Measurements from ENCODE around the gene STAT5B. TPM values are rescaled to one million over a fixed set of nuclear protein-coding genes. Genes with fewer than 3 reads are reported as not detected.
"Not testable (repeated sequence)": the region's sequence is repeated elsewhere in the genome, so short reads cannot be mapped to it uniquely, and the experiment has no call there.

Gene STAT5B
- total RNA-seq (2014; rRNA removed; shearing (Covaris generic)), result 10.4 and 15.8 TPM in 2 replicates

GRCh38 chr17:42276359-42276608 is at the start of gene STAT5B:
Gene STAT5B, minus strand, starts transcription at chr17:42276391. Its CDS starts 44,264 bp downstream, at chr17:42232127.
- peak; percentile 66 for DNase-seq (ENCODE audit: low spot score)
- in situ Hi-C loops (cut with HindIII; ENCODE audit: low sequenced_read_pairs), result no loop called here

DNA sequence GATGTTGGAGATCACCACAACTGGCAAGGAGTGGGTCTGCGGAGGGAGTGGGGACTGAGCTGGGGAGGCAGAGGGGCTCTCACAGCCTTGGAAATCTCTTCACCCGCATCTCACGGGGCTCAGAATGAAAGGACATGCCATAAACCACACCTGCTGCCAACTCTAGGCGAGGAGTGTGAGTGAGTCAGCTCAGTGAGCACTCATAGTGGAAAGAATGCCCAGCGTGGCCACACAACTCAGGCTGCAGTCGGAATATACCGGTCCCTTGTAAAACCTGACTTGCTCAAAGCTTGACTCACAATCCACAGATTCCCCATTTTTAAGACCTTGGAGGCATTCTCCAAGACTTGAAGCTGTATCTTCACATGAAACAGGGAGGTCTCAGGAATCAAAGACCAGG is 48.8 kb upstream of the STAT5B start:
- in situ Hi-C loops (cut with HindIII; ENCODE audit: low sequenced_read_pairs), result no loop called here
- no peak for DNase-seq (ENCODE audit: low spot score)

DNA sequence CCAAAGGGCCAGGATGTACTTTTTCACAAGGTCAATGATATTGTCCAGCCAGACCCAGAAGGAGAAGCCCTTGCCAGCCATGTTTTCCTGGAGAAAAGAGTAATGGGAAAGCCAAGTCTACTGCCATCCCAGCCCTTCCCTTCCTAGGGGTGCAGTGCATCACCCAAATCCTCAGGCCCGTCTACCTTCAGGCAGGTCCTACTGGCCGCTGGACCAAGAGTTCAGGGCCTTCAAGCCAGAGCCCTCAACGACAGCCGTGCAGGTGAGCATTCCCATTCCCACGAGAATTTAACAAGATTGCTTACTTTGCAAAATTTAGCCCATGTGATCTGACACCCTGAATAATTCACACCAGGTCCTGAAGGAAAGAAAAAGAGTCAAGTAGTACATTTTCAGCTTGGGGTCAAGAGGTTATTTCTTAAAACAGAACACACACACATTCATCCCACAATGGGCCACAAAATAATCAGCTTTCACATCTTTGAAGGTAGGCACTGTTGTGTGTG is 47.1 kb upstream of the STAT5B start:
- DNase-seq (ENCODE audit: low spot score), result no peak
- in situ Hi-C loops (cut with HindIII; ENCODE audit: low sequenced_read_pairs), result loop anchor here (25.0 kb wide), 1 partner anchor 111 kb away; no protein-coding TSS in a partner anchor

DNA sequence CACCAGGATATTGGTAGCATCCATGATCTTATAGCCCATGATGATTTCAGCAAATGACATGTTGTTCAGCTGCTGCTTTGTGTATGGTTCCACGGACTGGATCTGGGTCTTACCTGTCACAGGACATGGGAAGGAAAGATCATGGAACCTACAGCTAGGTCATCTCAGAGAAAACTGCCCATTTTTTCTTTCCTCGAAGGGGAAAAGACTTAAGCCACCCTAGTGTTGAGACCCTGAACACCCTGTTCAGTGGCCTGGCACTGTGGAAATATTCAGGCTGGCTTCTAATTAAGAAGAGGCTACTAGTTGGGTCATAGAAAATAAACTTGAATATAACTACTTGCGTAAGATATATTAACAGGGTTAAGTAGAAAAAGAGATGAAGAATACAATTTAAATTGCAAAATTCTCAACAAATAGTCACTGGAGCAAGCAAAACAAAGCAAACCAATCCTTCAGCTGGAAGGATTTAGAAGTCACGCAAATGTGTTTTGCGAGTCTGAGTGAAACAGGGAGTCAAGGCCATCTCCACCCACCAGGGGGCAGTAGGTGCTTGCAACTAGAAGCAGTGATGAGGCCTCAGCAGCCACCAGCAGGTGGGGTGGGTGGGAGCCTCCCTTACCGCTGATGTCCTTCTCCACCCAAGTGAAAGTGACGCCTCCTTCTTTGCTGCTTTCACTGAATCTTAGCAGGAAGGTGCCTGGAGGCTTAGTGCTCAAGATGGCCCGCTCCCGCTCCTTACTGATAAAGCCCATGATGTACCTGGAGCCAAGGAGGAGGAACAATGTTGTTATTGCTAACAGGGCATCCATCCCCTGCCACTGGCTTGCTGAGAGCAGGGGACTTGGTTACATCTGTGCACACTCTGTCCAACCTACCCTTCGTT is 46.4 kb upstream of the STAT5B start:
- peak; percentile 92 for DNase-seq (ENCODE audit: low spot score)
- in situ Hi-C loops (cut with HindIII; ENCODE audit: low sequenced_read_pairs), result loop anchor here (25.0 kb wide), 1 partner anchor 110 kb away; no protein-coding TSS in a partner anchor

- in situ Hi-C loops (cut with HindIII; ENCODE audit: low sequenced_read_pairs), result loop anchor here (25.0 kb wide), 1 partner anchor 109 kb away; no protein-coding TSS in a partner anchor
- DNase-seq (ENCODE audit: low spot score), result peak; percentile 92
Observed at GRCh38 chr17:42321555-42321954, 45.4 kb upstream of the STAT5B start.

GRCh38 chr17:42317967-42318366 is 41.8 kb upstream of the STAT5B start:
- in situ Hi-C loops (cut with HindIII; ENCODE audit: low sequenced_read_pairs), result loop anchor here (25.0 kb wide), 1 partner anchor 106 kb away; no protein-coding TSS in a partner anchor
- DNase-seq (ENCODE audit: low spot score), result not testable (repeated sequence)

GRCh38 chr17:42317266-42317845 is 41.2 kb upstream of the STAT5B start:
- peak; percentile 85 for DNase-seq (ENCODE audit: low spot score)
- in situ Hi-C loops (cut with HindIII; ENCODE audit: low sequenced_read_pairs), result loop anchor here (25.0 kb wide), 1 partner anchor 105 kb away; no protein-coding TSS in a partner anchor

DNA sequence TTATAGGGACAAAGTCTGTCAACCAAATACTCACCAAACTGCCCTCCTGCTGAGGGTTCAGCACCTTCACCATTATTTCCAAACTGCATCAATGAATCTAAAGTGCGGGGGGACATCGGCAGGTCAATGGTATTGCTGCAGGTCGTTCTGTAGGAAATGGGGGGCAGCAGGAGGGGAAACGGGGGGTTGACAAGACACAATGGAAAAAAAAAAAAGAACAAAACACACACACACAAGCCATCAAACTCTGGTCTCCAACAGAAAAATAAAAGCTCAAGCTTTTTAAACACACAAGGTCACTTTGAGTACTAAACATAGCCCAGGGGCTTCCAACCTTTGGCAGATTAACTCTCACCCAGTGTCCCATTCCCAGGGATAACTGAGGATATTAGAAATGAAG is 40.6 kb upstream of the STAT5B start:
- in situ Hi-C loops (cut with HindIII; ENCODE audit: low sequenced_read_pairs), result loop anchor here (25.0 kb wide), 1 partner anchor 104 kb away; no protein-coding TSS in a partner anchor
- no peak for DNase-seq (ENCODE audit: low spot score)

- in situ Hi-C loops (cut with HindIII; ENCODE audit: low sequenced_read_pairs), result loop anchor here (25.0 kb wide), 1 partner anchor 103 kb away; no protein-coding TSS in a partner anchor
- DNase-seq (ENCODE audit: low spot score), result no peak
Observed at GRCh38 chr17:42315402-42316156, 39.4 kb upstream of the STAT5B start.

GRCh38 chr17:42313773-42314566 is 37.8 kb upstream of the STAT5B start:
- DNase-seq (ENCODE audit: low spot score), result no peak
- in situ Hi-C loops (cut with HindIII; ENCODE audit: low sequenced_read_pairs), result loop anchor here (25.0 kb wide), 1 partner anchor 102 kb away; no protein-coding TSS in a partner anchor

DNA sequence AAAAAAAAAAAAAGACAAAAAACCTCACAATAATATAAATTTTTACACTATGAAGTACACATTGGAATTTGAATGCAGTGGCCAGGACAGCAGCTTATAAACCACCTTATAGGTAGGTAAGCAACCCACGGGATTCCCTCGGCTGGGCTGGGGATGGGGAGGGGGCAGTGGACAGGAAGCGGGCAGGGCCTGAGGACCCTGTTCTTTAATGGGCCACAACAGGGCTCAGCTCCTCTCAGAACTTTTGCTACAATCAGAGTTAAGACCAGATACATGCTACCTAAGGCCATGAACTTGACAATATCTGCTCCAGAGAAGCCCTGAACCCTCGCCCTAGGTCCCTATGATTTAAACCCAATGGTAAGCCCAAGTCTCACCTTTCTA is 37.2 kb upstream of the STAT5B start:
- in situ Hi-C loops (cut with HindIII; ENCODE audit: low sequenced_read_pairs), result loop anchor here (25.0 kb wide), 1 partner anchor 101 kb away; no protein-coding TSS in a partner anchor
- DNase-seq (ENCODE audit: low spot score), result no peak

- DNase-seq (ENCODE audit: low spot score), result peak; percentile 68
- in situ Hi-C loops (cut with HindIII; ENCODE audit: low sequenced_read_pairs), result loop anchor here (25.0 kb wide), 1 partner anchor 100 kb away; no protein-coding TSS in a partner anchor
Observed at GRCh38 chr17:42312285-42313130, 36.3 kb upstream of the STAT5B start.

GRCh38 chr17:42312035-42312284 is 35.8 kb upstream of the STAT5B start:
- in situ Hi-C loops (cut with HindIII; ENCODE audit: low sequenced_read_pairs), result loop anchor here (25.0 kb wide), 1 partner anchor 100 kb away; no protein-coding TSS in a partner anchor
- no peak for DNase-seq (ENCODE audit: low spot score)

DNA sequence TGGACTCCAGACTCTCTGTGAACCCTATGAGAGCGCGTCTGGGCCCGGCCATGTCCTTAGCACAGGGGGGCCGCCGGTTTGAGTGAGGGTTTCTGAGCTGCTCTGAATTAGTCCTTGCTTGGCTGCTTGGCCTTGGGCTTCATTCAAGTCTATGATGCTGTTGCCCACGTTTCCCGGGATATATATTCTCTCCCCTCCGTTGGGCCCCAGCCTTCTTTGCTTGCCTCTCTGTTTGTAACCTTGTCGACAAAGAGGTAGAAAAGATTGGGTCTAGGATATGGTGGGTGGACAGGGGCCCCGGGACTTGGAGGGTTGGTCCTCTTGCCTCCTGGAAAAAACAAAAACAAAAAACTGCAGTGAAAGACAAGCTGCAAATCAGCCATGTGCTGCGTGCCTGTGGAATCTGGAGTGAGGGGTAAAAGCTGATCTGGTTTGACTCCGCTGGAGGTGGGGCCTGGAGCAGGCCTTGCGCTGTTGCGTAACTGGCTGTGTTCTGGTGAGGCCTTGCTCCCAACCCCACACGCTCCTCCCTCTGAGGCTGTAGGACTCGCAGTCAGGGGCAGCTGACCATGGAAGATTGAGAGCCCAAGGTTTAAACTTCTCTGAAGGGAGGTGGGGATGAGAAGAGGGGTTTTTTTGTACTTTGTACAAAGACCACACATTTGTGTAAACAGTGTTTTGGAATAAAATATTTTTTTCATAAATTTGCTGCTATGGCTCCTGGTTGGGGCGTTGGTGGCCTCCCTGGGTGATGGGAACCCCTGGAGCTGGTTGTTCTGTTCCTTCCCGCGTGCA is 35.2 kb upstream of the STAT5B start:
- in situ Hi-C loops (cut with HindIII; ENCODE audit: low sequenced_read_pairs), result loop anchor here (25.0 kb wide), 1 partner anchor 99 kb away; no protein-coding TSS in a partner anchor
- DNase-seq (ENCODE audit: low spot score), result peak; percentile 40

DNA sequence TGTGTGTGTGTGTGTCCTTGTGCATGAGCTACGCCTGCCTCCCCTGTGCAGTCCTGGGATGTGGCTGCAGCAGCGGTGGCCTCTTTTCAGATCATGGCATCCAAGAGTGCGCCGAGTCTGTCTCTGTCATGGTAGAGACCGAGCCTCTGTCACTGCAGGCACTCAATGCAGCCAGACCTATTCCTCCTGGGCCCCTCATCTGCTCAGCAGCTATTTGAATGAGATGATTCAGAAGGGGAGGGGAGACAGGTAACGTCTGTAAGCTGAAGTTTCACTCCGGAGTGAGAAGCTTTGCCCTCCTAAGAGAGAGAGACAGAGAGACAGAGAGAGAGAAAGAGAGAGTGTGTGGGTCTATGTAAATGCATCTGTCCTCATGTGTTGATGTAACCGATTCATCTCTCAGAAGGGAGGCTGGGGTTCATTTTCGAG is 34.6 kb upstream of the STAT5B start:
- no peak for DNase-seq (ENCODE audit: low spot score)
- in situ Hi-C loops (cut with HindIII; ENCODE audit: low sequenced_read_pairs), result loop anchor here (25.0 kb wide), 1 partner anchor 98 kb away; no protein-coding TSS in a partner anchor

DNA sequence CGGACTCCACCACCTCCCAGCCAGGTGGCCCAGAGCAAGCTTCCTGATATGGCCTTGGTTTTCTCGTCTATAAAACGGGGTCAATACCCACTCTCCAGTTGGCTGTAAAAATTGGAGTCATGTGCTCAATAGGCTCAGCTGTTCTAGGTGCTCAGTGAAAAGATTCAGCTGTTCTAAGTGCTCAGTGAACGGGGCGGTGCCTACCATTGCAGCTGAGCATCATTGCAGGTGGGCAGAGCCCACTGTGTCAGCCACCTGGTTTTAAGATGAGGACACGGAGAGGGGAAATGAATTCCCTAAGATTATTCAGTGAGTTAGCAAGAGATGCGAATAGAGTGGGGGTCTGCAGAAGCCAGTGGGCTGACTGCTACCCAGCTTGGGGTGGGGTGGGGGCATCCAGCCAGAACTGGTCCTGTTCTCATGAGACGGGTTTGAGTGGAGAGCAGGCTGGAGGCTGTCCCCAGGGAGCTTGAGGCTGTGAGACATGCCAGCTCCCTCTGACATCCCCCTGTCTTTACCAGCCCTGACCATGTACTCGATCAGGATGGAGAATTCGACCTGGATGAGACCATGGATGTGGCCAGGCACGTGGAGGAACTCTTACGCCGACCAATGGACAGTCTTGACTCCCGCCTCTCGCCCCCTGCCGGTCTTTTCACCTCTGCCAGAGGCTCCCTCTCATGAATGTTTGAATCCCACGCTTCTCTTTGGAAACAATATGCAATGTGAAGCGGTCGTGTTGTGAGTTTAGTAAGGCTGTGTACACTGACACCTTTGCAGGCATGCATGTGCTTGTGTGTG is 34.0 kb upstream of the STAT5B start:
- in situ Hi-C loops (cut with HindIII; ENCODE audit: low sequenced_read_pairs), result loop anchor here (25.0 kb wide), 1 partner anchor 98 kb away; no protein-coding TSS in a partner anchor
- no peak for DNase-seq (ENCODE audit: low spot score)

All from G401 (cell line).